Lung (tissue), 12 donors: ENCODE data around the gene NIF3L1. TPM values are rescaled to one million over a fixed set of nuclear protein-coding genes. Genes with fewer than 3 reads are reported as not detected.

Experiments
- ATAC-seq: fragments of 200-7000 bp; cut with Tn5 transposase; one replicate; pipeline ENCODE4 v1.9.1; 2020; ENCODE audit warnings: moderate number of reproducible peaks; ENCODE audit not compliant: insufficient read depth, low FRiP score
- DNase-seq, 3 donors: peaks; one replicate each; pipeline ENCODE4 v3.0.0-alpha.2; 2013 to 2017
- H3K27ac ChIP-seq, 2 donors: one replicate each; pipeline ENCODE4 v1.5.1; 2013; ENCODE audit warnings: mild to moderate bottlenecking in 2 of 2, moderate library complexity in 2 of 2, control low read depth in 1 of 2, inconsistent platforms in 1 of 2, low read depth in 1 of 2, low read length in 1 of 2
- H3K27me3 ChIP-seq, 3 donors: one replicate each; pipeline ENCODE4 v1.5.1; 2013; ENCODE audit warnings: low read length in 2 of 3; ENCODE audit not compliant: control insufficient read depth in 3 of 3, insufficient read depth in 3 of 3
- H3K36me3 ChIP-seq, 4 donors: one replicate each; pipeline ENCODE4 v1.5.1; 2013; ENCODE audit warnings: low read length in 4 of 4, mild to moderate bottlenecking in 1 of 4, moderate library complexity in 1 of 4; ENCODE audit not compliant: control insufficient read depth in 4 of 4, insufficient read depth in 4 of 4
- H3K4me1 ChIP-seq, 5 donors: one replicate each; pipeline ENCODE4 v1.5.1; 2013; ENCODE audit warnings: low read length in 5 of 5, mild to moderate bottlenecking in 2 of 5, moderate library complexity in 1 of 5; ENCODE audit not compliant: control insufficient read depth in 5 of 5, insufficient read depth in 5 of 5
- H3K4me3 ChIP-seq: one replicate; pipeline ENCODE4 v1.5.1; 2013; ENCODE audit warnings: mild to moderate bottlenecking, control low read depth, moderate library complexity
- H3K9ac ChIP-seq, 2 donors: one replicate each; pipeline ENCODE4 v1.5.1; 2013; ENCODE audit warnings: low read length in 2 of 2, control low read depth in 1 of 2; ENCODE audit not compliant: insufficient read depth in 1 of 2
- H3K9me3 ChIP-seq, 4 donors: one replicate each; pipeline ENCODE4 v1.5.1; 2013; ENCODE audit warnings: low read length in 3 of 4, mild to moderate bottlenecking in 1 of 4, moderate library complexity in 1 of 4; ENCODE audit not compliant: control insufficient read depth in 4 of 4, insufficient read depth in 3 of 4
- WGBS, 2 donors: extraction: QIAGEN DNeasy Blood & Tissue Kit; methylation state at CpG; one replicate each; pipeline ENCODE4 v1.1.7; 2013; 5-methylcytosine and 5-hydroxymethylcytosine counted together
- polyA plus RNA-seq, 2 donors: library from polyadenylated mRNA; stranded (reverse); fragments of 200-250 nt; gene quantifications; one replicate each; pipeline ENCODE4 v1.2.1, GENCODE V29; 2013
- total RNA-seq, 2 donors: library from RNA; depleted of rRNA in 1 of 2; stranded (reverse); fragments of >200 nt in 1 of 2; gene quantifications; one replicate each; pipeline ENCODE4 v1.2.1, GENCODE V29; 2014 to 2021
- TF ChIP-seq, protein P1 (sequence below): IDR thresholded peaks from 2 replicates; pipeline ENCODE4 v1.5.1; 2012; ENCODE audit warnings: mild to moderate bottlenecking; ENCODE audit errors: control extremely low read depth, extremely low read depth
- donor health status: control.
- donor health status: control.
- donor health status: Bipolar disorder and iron deficiency.
- donor health status: healthy.
- donor health status: DM: yes; HTN: yes; CAD: no.

NIF3L1 gene
- total and polyA plus RNA-seq, 4 donors = 15.8 to 23.5 (median 23.0) TPM

DNA sequence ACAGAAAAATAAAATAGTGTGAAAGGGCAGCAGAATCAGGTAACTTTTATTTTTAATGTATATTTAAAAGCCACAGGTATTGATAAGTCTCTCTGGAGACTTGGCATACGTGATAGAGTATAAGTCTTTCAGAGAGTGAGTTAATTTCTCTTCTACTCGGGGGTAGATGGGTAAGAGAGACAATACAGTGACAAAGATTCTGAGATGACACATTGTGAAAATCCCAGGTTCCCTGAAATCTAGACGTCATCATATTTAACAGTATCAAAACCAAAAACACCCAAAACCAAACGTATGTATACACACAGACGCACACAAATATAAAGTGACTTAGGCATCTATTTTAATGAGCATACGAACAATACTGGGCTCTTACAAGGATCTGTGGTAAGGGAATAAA is 33.3 kb downstream of the NIF3L1 start:
- WGBS, 2 donors = 88% methylated on average over 6 of the region's 6 CpGs
- TF ChIP-seq, protein P1, sequence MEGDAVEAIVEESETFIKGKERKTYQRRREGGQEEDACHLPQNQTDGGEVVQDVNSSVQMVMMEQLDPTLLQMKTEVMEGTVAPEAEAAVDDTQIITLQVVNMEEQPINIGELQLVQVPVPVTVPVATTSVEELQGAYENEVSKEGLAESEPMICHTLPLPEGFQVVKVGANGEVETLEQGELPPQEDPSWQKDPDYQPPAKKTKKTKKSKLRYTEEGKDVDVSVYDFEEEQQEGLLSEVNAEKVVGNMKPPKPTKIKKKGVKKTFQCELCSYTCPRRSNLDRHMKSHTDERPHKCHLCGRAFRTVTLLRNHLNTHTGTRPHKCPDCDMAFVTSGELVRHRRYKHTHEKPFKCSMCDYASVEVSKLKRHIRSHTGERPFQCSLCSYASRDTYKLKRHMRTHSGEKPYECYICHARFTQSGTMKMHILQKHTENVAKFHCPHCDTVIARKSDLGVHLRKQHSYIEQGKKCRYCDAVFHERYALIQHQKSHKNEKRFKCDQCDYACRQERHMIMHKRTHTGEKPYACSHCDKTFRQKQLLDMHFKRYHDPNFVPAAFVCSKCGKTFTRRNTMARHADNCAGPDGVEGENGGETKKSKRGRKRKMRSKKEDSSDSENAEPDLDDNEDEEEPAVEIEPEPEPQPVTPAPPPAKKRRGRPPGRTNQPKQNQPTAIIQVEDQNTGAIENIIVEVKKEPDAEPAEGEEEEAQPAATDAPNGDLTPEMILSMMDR = no peak
- no peaks in the 10 kb centered on the region for H3K4me1 ChIP-seq
- no peak overlapping the region for H3K27ac ChIP-seq
- peaks cover 12 to 34% (median 23%) of the 10 kb centered on the region in 4 donors for H3K36me3 ChIP-seq
- no peak for DNase-seq
- ATAC-seq = no peak
- H3K9ac ChIP-seq = no peak overlapping the region
- no peak overlapping the region for H3K4me3 ChIP-seq
- H3K27me3 ChIP-seq = no peaks in the 10 kb centered on the region
- H3K9me3 ChIP-seq = no peaks in the 10 kb centered on the region

DNA sequence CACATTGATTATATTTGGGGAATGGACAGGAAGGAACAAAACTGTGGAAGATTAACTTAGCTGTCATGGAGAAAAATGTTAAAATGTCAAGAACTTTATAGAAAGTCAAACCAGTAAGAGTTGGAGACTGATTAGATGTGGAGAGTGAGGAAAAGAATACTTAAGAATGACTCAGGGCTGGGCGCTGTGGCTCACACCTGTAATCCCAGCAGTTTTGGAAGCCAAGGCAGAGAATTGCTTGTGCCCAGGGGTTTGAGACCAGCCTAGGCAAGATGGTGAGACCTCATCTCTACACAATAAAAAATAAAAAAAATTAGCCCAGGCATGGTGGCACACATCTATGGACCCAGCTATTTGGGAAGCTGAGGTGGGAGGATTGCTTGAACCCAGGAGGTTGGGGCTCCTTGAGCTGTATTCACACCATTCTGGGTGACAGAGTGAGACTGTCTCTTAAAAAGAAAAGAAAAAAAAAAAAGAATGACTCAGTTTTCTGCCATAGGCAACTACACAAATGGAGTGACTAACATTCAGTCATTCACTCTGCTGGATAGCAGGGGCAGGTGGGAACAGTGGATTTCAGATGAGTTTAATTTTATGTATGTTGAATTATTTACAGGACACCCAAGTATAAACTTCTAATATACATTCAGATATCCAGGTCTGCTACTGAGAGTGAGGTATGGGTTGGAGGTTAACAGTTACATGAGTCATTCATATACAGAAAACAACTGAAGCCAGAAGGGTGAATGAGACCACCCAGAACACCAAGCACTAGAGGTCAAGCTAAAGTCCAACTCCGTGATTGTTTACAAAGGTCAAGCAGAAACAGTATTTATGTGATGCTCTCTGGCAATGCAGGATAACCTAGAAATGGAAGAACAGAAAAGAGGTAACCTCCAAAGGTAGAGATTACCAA is 40.4 kb downstream of the NIF3L1 start:
- ATAC-seq (no peak), DNase-seq (no peak)
- no peak overlapping the region for H3K9ac ChIP-seq
- no peaks in the 10 kb centered on the region for H3K4me1 ChIP-seq
- no peaks in the 10 kb centered on the region for H3K9me3 ChIP-seq
- no peaks in the 10 kb centered on the region for H3K27me3 ChIP-seq
- H3K4me3 ChIP-seq = no peak overlapping the region
- TF ChIP-seq, protein P1 = no peak
- WGBS, 2 donors = 93 to 97% methylated on average over 2 of the region's 2 CpGs
- H3K36me3 ChIP-seq = peaks cover 4 to 21% (median 13%) of the 10 kb centered on the region in 4 donors
- no peak overlapping the region for H3K27ac ChIP-seq

DNA sequence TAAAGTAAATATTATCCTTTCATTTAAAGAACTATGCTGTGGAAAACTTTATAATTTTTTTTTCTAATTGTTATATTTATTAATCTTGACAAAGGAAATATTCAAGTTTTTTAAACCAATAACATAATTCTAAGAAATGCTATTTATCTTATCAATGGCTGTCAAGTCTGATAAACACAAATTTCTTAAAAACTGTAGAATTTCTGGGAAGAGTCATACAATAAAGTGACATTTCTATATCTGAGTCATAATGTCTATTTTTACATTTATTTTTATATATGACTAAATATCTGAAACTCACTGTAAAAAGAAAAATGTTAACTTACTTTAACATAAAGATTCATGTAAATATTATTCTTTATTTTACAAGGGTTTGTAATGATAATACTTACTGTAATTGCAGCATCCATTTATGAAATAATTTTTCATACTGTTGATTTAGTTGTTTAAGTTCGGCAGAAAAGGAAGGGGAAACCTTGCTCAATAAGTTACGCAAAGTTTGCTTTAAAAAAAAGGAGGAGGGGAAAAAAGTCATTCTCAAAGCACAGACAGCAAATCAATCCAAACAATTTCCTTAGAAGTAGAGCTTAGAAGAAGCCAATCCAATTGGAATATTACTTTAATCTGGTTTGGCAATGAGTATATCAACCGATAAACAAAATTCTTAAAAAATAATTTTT is 41.9 kb downstream of the NIF3L1 start:
- H3K4me3 ChIP-seq = no peak overlapping the region
- no peaks in the 10 kb centered on the region for H3K9me3 ChIP-seq
- WGBS, 2 donors = 42 to 43% methylated on average over 3 of the region's 3 CpGs
- no peak overlapping the region for H3K27ac ChIP-seq
- H3K4me1 ChIP-seq = no peaks in the 10 kb centered on the region
- H3K9ac ChIP-seq = no peak overlapping the region
- peaks cover 9 to 24% (median 19%) of the 10 kb centered on the region in 4 donors for H3K36me3 ChIP-seq
- no peaks in the 10 kb centered on the region for H3K27me3 ChIP-seq
- ATAC-seq (no peak), DNase-seq (peak in 1 of 3 donors; percentile 2)
- TF ChIP-seq, protein P1 = no peak
